Bladder microvascular endothelial cell (primary cell): Measurements from ENCODE around the gene SRSF1. TPM values are rescaled to one million over a fixed set of nuclear protein-coding genes. Genes with fewer than 3 reads are reported as not detected.

ENCODE experiments used
- total RNA-seq: library from RNA; depleted of rRNA; stranded (reverse); fragments of >200 nt; gene quantifications from 2 replicates; pipeline ENCODE4 v1.2.3, GENCODE V29; 2014

SRSF1 gene, protein sequence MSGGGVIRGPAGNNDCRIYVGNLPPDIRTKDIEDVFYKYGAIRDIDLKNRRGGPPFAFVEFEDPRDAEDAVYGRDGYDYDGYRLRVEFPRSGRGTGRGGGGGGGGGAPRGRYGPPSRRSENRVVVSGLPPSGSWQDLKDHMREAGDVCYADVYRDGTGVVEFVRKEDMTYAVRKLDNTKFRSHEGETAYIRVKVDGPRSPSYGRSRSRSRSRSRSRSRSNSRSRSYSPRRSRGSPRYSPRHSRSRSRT
- total RNA-seq, result 399 and 481 TPM in 2 replicates

GRCh38 chr17:58006924-58007780 is at the start of gene SRSF1:
Gene SRSF1, minus strand, starts transcription at chr17:58007246. Its CDS starts 109 bp downstream, at chr17:58007137.

DNA sequence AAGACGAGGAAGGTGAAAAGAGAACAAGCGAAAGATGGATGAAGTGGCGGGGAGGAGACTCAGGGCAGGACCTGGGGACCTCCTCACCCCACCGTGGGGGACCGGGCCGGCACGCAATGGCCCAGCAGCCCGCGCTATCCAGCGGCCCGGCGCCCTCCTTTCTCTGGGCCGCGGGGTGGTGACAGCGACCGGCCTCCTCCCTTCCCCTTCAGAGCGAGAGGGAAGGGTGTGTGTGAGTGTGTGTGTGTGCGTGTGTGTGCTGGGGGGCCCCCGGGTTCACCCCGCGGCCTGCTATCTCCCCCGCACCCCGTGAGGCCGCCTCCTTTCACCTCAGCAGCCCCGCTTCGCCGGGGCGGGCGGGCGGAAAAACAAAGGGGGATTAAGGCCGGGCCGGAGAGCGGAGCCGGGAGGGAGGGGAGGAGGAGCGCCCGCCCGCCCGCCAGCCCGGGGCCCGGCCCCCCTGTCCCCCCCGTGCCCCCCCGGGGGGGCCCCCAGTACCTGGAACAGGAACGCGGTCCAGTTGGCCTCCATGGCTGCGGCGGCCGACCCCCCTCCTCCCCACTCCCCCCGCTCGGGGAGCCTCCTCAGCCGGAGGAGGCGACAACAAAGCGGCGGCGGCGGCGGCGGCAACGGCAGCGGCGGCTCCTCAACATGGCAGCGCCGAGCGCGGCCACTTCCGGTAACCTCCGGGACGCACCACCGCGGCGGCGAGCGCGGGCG is 19.3 kb downstream of the SRSF1 start, which contains the start of gene VEZF1:
Gene VEZF1 (minus strand): TSS at position 674 of the 720 bp plus-strand sequence. CDS start 143 bp downstream, at position 531.

DNA sequence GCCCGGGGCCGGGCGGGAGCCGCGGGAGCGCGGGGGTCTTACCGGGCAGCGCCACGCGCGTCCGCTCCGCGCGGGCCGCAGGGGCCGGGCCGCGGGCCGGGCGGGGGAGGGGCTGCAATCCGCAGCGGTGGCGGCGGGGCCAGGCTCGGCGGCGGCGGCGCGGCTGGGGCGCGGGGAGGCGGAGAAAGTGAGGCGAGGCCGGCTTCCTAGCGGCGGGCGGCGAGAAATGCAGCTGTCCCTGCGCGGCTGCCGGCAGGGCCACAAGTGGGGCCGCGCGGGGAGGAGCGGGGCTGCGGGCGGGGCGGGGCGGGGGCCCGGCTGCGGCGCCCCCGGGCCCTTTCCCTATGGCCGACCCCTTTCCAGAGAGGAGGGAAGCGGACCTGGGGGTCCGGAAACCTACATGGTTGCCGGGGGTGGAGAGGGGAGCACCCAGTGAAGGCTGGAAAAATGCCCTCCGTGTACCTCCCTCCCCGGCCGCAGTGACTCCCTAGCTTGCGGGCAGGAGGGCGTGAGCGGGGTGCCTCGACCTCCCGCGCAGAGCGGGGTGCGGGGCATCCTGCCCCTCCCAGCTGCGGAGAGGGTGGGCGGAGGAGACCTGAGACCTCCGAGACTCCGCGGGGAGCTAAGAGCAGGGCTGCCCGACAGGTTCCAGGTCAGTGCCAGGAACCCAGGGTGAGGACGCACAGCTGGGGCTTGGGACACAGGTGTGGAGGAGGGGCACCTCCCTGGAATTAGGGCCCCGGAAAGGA is 51.7 kb downstream of the SRSF1 start, which contains the start of gene CUEDC1:
Gene CUEDC1 (minus strand): TSS at position 230 of the 749 bp plus-strand sequence. CDS start 69,848 bp downstream, outside the sequence.

Other genes with a start within 250 kb of the SRSF1 start
- 19.9 and 29.4 TPM in 2 replicates for gene MRPS23, start 157.2 kb downstream of the SRSF1 start, total RNA-seq
- gene CUEDC1, start 51.8 kb downstream of the SRSF1 start, total RNA-seq, result 5.7 and 6.4 TPM in 2 replicates
- 19.8 and 36.6 TPM in 2 replicates for gene VEZF1, start 19.0 kb downstream of the SRSF1 start, total RNA-seq
- gene DYNLL2, start 76.2 kb upstream of the SRSF1 start, total RNA-seq, result 8.4 and 18.8 TPM in 2 replicates
- gene OR4D1, start 141.1 kb upstream of the SRSF1 start, total RNA-seq, result not detected in 2 replicates
- gene OR4D2, start 159.7 kb upstream of the SRSF1 start, total RNA-seq, result not detected in 2 replicates
- not detected in 2 replicates for gene EPX, start 185.5 kb upstream of the SRSF1 start, total RNA-seq
- gene MKS1, start 212.0 kb upstream of the SRSF1 start, total RNA-seq, result 8.9 and 13.2 TPM in 2 replicates
- gene LPO, start 231.3 kb upstream of the SRSF1 start, total RNA-seq, result not detected in 2 replicates